OCI-LY3 (cell line): ENCODE measurements around the gene PPDPF.

Source experiments
- CTCF ChIP-seq: fragments of 200-600, 300-600 bp; sonication (generic); IDR thresholded peaks from 2 replicates; pipeline ENCODE4 v1.5.1; 2014; ENCODE audit warnings: antibody characterized with exemption, low read length, low read depth
- EZH2phosphoT487 ChIP-seq: fragments of 200-600 bp; shearing (Covaris generic); IDR thresholded peaks from 2 replicates; pipeline ENCODE4 v1.6.1; 2018; ENCODE audit warnings: antibody characterized with exemption, mixed run types, low read depth

- TF ChIP-seq CTCF, result no peak
- no peak for TF ChIP-seq EZH2phosphoT487
These were observed 14.8 kb upstream of the PPDPF start for GRCh38 chr20:63505723-63506122.
